ENCODE results near the gene PLEKHF1.

GRCh38 chr19:29674374-29675119 is 9.3 kb downstream of the PLEKHF1 start:
- no peak for TF ChIP-seq EZH2 (IDR thresholded peaks at IDR 0.05; ENCODE audit: low read depth, unreplicated experiment)
- TF ChIP-seq, protein P1, sequence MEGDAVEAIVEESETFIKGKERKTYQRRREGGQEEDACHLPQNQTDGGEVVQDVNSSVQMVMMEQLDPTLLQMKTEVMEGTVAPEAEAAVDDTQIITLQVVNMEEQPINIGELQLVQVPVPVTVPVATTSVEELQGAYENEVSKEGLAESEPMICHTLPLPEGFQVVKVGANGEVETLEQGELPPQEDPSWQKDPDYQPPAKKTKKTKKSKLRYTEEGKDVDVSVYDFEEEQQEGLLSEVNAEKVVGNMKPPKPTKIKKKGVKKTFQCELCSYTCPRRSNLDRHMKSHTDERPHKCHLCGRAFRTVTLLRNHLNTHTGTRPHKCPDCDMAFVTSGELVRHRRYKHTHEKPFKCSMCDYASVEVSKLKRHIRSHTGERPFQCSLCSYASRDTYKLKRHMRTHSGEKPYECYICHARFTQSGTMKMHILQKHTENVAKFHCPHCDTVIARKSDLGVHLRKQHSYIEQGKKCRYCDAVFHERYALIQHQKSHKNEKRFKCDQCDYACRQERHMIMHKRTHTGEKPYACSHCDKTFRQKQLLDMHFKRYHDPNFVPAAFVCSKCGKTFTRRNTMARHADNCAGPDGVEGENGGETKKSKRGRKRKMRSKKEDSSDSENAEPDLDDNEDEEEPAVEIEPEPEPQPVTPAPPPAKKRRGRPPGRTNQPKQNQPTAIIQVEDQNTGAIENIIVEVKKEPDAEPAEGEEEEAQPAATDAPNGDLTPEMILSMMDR (conservative IDR thresholded peaks at IDR 0.05; ENCODE audit: low read depth in 2 of 2) = no peak
- no peak for TF ChIP-seq POLR2AphosphoS5 (IDR thresholded peaks at IDR 0.05; ENCODE audit: low read depth)

All from GM23338 (cell line).